ENCODE data around the gene METRNL. TPM values are rescaled to one million over a fixed set of nuclear protein-coding genes. Genes with fewer than 3 reads are reported as not detected.

METRNL gene
- total and polyA plus RNA-seq, 12 donors = 39.0 to 134 (median 70.9) TPM

DNA sequence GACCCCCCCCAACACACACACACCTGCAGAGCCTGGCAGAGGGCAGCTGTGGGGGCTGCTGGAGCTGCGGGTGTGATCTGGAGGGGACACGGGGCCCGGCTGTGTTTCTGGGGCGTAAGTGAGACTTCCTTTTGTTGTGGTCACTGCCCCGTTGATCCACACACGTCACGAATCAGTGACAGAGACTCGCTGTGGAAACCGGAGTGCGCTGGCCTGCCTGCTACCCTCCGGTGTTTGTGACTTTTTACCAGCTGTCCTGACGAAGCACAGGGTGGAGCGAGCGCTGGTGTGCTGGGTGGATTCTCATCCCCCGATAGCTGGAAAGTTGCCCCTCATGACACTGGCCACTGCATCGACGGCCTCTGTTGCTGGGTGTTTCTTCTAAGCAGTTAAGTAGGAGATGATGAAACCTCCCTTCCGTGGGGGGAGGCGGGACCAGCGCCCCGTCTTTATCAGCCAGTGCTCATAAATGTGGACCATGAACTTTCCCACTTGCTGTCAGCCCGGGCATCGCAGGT lies 2.3 kb downstream of the METRNL start:
- peaks cover 0 to 28% (median 0%) of the 10 kb centered on the region in 7 donors for H3K27me3 ChIP-seq
- H3K27ac ChIP-seq = peak overlapping the region in 7 of 10 donors; percentile 76 to 97 (median 88)
- no peaks in the 10 kb centered on the region for H3K9me3 ChIP-seq
- H3K4me1 ChIP-seq = peaks cover 17 to 72% (median 55%) of the 10 kb centered on the region in 9 donors
- WGBS, 2 donors = 39 to 55% methylated on average over 23 of the region's 23 CpGs
- H3K4me3 ChIP-seq = peak overlapping the region; percentile 53 to 96 (median 70)
- no peak for DNase-seq
- peaks cover 0 to 43% (median 0%) of the 10 kb centered on the region in 9 donors for H3K36me3 ChIP-seq
- peak in 6 of 8 donors; percentile 0 to 15 (median 2) for ATAC-seq
- TF ChIP-seq, protein P1, sequence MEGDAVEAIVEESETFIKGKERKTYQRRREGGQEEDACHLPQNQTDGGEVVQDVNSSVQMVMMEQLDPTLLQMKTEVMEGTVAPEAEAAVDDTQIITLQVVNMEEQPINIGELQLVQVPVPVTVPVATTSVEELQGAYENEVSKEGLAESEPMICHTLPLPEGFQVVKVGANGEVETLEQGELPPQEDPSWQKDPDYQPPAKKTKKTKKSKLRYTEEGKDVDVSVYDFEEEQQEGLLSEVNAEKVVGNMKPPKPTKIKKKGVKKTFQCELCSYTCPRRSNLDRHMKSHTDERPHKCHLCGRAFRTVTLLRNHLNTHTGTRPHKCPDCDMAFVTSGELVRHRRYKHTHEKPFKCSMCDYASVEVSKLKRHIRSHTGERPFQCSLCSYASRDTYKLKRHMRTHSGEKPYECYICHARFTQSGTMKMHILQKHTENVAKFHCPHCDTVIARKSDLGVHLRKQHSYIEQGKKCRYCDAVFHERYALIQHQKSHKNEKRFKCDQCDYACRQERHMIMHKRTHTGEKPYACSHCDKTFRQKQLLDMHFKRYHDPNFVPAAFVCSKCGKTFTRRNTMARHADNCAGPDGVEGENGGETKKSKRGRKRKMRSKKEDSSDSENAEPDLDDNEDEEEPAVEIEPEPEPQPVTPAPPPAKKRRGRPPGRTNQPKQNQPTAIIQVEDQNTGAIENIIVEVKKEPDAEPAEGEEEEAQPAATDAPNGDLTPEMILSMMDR (IDR thresholded peaks at IDR 0.05) = no peak
- intact Hi-C loops (cut with DNase I) = loop anchor here in 2 of 10 donors (2.0 to 5.0 kb wide), 2 partner anchors 31 to 36 kb away; no protein-coding TSS in a partner anchor

DNA sequence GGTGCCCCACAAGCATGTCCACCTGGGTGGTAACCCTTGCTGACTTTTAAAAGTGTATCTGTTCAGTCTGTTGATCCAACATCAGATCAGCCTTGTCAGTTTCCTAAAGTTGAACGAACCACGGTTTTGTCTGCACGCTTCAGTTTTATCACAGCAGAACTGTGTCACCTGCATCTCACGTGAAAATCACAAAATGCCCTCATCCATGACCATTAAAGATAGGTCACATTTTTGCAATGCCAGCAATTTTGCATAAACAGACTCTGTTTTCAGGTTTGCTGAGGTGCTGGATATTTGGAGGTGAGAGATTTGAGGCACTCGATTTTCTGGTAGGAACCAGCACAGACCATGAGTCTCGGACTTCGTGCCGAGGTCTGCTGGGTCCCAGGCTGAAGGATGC lies 3.0 kb downstream of the METRNL start:
- Histone ChIP-seq H3K9me3 (no peaks in the 10 kb centered on the region), H3K36me3 (peaks cover 0 to 50% (median 0%) of the 10 kb centered on the region in 9 donors), H3K4me3 (peak overlapping the region in 7 of 10 donors; percentile 66 to 77 (median 70)), H3K27me3 (peaks cover 0 to 26% (median 0%) of the 10 kb centered on the region in 7 donors), H3K27ac (peak overlapping the region in 5 of 10 donors; percentile 76 to 97 (median 89)), H3K4me1 (peaks cover 17 to 77% (median 59%) of the 10 kb centered on the region in 9 donors)
- DNase-seq = no peak
- TF ChIP-seq, protein P1 (IDR thresholded peaks at IDR 0.05) = no peak
- no peak for ATAC-seq
- intact Hi-C loops (cut with DNase I) = loop anchor here in 1 of 10 donors (5.0 kb wide), 1 partner anchor 35 kb away; no protein-coding TSS in a partner anchor
- 75 to 84% methylated on average over 8 of the region's 8 CpGs for WGBS, 2 donors

DNA sequence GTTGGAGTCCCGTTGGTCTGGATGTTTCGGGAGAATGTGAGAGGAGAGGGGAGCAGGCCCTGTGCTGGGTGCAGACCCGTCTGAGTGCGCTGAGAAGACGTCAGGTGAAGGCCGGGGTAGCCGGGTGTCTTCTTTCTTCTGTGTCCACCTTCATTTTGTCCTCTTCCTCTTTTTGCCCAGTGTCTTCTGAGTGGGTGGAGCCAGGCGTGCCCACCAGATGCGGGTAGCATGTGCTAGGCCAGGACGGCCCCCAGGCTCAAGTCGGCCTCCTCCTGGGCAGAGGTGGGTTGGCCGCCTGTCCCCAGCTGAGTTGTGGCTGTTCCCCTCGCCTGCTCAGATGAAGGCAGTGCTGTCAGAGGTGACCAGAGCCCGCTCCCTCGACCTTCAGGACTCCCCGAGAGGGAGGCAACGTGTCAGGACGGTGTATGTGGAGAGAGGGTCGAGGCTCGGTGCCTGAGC lies 3.5 kb downstream of the METRNL start:
- Histone ChIP-seq H3K27ac (peak overlapping the region in 9 of 10 donors; percentile 3 to 97 (median 44)), H3K9me3 (no peaks in the 10 kb centered on the region), H3K4me1 (peaks cover 17 to 81% (median 64%) of the 10 kb centered on the region in 9 donors), H3K4me3 (peak overlapping the region in 4 of 10 donors; percentile 1 to 77 (median 34)), H3K36me3 (peaks cover 0 to 55% (median 0%) of the 10 kb centered on the region in 9 donors), H3K27me3 (peaks cover 0 to 21% (median 0%) of the 10 kb centered on the region in 7 donors)
- TF ChIP-seq, protein P1 (IDR thresholded peaks at IDR 0.05) = no peak
- 68 to 78% methylated on average over 20 of the region's 20 CpGs for WGBS, 2 donors
- DNase-seq (no peak), ATAC-seq (peak in 2 of 8 donors; percentile 1)
- intact Hi-C loops (cut with DNase I) = loop anchor here in 1 of 10 donors (5.0 kb wide), 1 partner anchor 34 kb away; no protein-coding TSS in a partner anchor

DNA sequence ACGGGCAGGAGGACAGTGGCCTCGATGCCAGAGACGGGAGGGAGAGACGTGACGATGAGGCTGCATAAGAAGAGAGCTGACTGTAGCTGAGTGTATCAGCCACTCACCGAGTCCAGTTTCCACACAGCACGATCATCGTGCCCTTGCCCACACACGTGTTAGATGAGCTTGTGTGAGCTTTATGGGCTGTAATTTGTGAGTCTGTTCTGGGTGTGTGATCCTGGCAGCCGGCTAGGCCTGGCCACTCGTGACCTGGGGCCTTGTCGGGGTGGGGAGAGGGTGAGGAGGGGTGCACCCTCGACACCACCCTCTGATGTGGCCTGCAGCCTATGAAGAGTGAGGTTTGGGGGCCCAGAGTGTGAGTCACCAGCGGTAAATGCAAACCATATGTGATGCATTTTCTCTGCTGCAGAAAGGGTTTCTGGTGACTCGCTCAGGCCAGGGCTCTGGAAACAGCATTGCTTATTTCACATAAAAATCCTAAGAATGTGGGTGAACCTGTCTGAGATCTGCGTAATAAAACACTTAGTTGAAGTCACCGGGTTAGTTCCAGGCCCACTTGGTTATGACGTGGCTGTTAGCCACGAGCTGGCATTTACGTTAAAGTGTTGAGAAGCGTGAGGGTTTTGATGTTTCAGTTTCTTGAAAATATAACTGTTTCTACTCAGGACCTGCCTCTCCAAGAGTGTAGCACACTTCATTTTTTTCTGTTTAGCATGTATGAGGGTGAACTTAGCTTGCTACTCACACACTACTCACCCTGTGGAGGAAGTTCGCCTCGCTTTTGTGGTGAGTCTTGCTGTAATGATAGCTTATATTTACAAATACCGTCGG lies 4.2 kb downstream of the METRNL start:
- Histone ChIP-seq H3K36me3 (peaks cover 0 to 61% (median 0%) of the 10 kb centered on the region in 9 donors), H3K27me3 (peaks cover 0 to 15% (median 0%) of the 10 kb centered on the region in 7 donors), H3K9me3 (no peaks in the 10 kb centered on the region), H3K4me1 (peaks cover 18 to 81% (median 65%) of the 10 kb centered on the region in 9 donors), H3K27ac (peak overlapping the region in 9 of 10 donors; percentile 3 to 97 (median 44)), H3K4me3 (peak overlapping the region in 3 of 10 donors; percentile 1 to 77 (median 1))
- intact Hi-C loops (cut with DNase I) = loop anchor here in 1 of 10 donors (5.0 kb wide), 1 partner anchor 34 kb away; no protein-coding TSS in a partner anchor
- DNase-seq (no peak), ATAC-seq (peak in 4 of 8 donors; percentile 4 to 8 (median 6))
- TF ChIP-seq, protein P1 (IDR thresholded peaks at IDR 0.05) = no peak
- WGBS, 2 donors = 50 to 53% methylated on average over 25 of the region's 25 CpGs

Measured in heart right ventricle (tissue), 16 donors.